Measurements from ENCODE around the gene NUP210. TPM values are rescaled to one million over a fixed set of nuclear protein-coding genes. Genes with fewer than 3 reads are reported as not detected.
"Not testable (repeated sequence)": the region's sequence is repeated elsewhere in the genome, so short reads cannot be mapped to it uniquely, and the experiment has no call there.

NUP210 gene
- total and polyA plus RNA-seq, 2 experiments from 2014 or later, result 13.8 to 73.9 TPM

GRCh38 chr3:13451301-13451673 lies 31.2 kb upstream of the NUP210 start:
- Mint-ChIP-seq H3K9me3 (peaks cover 2% of the 10 kb centered on the region; the same call in 1 of the 3 replicates), H3K27me3 (ENCODE audit: insufficient read depth, low read depth, poor library complexity) (peaks cover 6% of the 10 kb centered on the region), H3K27ac (peak overlapping the region; percentile 52), H3K36me3 (ENCODE audit: low read depth) (peaks cover 6% of the 10 kb centered on the region), H3K4me1 (peaks cover 5% of the 10 kb centered on the region; the same call in 1 of the 3 replicates), H3K4me3 (peak overlapping the region; percentile 81)
- ATAC-seq (peak; percentile 51), DNase-seq (ENCODE audit: low spot score) (no peak)
- H3K27me3 ChIP-seq (ENCODE audit: insufficient read depth), result no peaks in the 10 kb centered on the region
- H2AFZ ChIP-seq, result no peak overlapping the region
- H3K4me2 ChIP-seq, result peak overlapping the region; percentile 64
- H3K36me3 ChIP-seq (ENCODE audit: insufficient read depth), result no peaks in the 10 kb centered on the region
- peak overlapping the region; percentile 51 for H3K4me3 ChIP-seq
- no peaks in the 10 kb centered on the region for H3F3A ChIP-seq (replicated peaks; ENCODE audit: low read depth)
- H3K27ac ChIP-seq (ENCODE audit: low read depth), result no peak overlapping the region
- H3K9me2 ChIP-seq (ENCODE audit: insufficient read depth), result no peaks in the 10 kb centered on the region
- no peaks in the 10 kb centered on the region for H4K20me1 ChIP-seq (replicated peaks; ENCODE audit: insufficient read depth)
- peaks cover 3% of the 10 kb centered on the region; the same call in 1 of the 2 replicates for H3K4me1 ChIP-seq (ENCODE audit: insufficient read depth)
- no peaks in the 10 kb centered on the region; the same call in 1 of the 2 replicates for H3K79me2 ChIP-seq (replicated peaks; ENCODE audit: insufficient read depth)
- TF ChIP-seq ZNF331 (CRISPR knock-in tag; IDR thresholded peaks at IDR 0.05; ENCODE audit: low read depth) (no peak), EZH2 (IDR thresholded peaks at IDR 0.05; ENCODE audit: low read depth, unreplicated experiment) (no peak), CTCF (conservative IDR thresholded peaks at IDR 0.05; ENCODE audit: low read depth in 2 of 2) (no peak), ZNF114 (CRISPR knock-in tag; IDR thresholded peaks at IDR 0.05) (no peak), REST (IDR thresholded peaks at IDR 0.05; ENCODE audit: unreplicated experiment) (no peak), NANOG (IDR thresholded peaks at IDR 0.05; ENCODE audit: borderline replicate concordance) (no peak)

- peaks cover 15% of the 10 kb centered on the region for H3K36me3 Mint-ChIP-seq (ENCODE audit: low read depth)
- H3F3A ChIP-seq (replicated peaks; ENCODE audit: low read depth); ATAC-seq; H3K27ac Mint-ChIP-seq; DNase-seq (ENCODE audit: low spot score); H3K79me2 ChIP-seq (replicated peaks; ENCODE audit: insufficient read depth); H3K4me3 ChIP-seq; H2AFZ ChIP-seq; H3K9me2 ChIP-seq (ENCODE audit: insufficient read depth); H3K27me3 ChIP-seq (ENCODE audit: insufficient read depth); H3K36me3 ChIP-seq (ENCODE audit: insufficient read depth); H3K4me1 Mint-ChIP-seq; H3K4me2 ChIP-seq; H3K4me3 Mint-ChIP-seq; H3K27me3 Mint-ChIP-seq (ENCODE audit: insufficient read depth, low read depth, poor library complexity); H3K9me3 Mint-ChIP-seq; H4K20me1 ChIP-seq (replicated peaks; ENCODE audit: insufficient read depth); H3K27ac ChIP-seq (ENCODE audit: low read depth); H3K4me1 ChIP-seq (ENCODE audit: insufficient read depth): not testable (repeated sequence)
Measured at GRCh38 chr3:13442882-13443281, 22.8 kb upstream of the NUP210 start.

Measured in GM23338 (cell line).